ENCODE data around the gene ACOT7.

- no peak for TF ChIP-seq CTCF (IDR thresholded peaks at IDR 0.05; ENCODE audit: low read length)
- no peak for TF ChIP-seq EZH2 (optimal IDR thresholded peaks at IDR 0.05; ENCODE audit: low read depth, low read length)
- TF ChIP-seq EZH2phosphoT487 (IDR thresholded peaks at IDR 0.05; ENCODE audit: low read length): no peak
These were observed 123.2 kb downstream of the ACOT7 start for GRCh38 chr1:6270401-6270800.
